OCI-LY3 (cell line): Measurements from ENCODE around the gene NPHP4.

Source experiments
- CTCF ChIP-seq: fragments of 200-600, 300-600 bp; sonication (generic); IDR thresholded peaks from 2 replicates; pipeline ENCODE4 v1.5.1; 2014; ENCODE audit warnings: antibody characterized with exemption, low read length, low read depth
- EZH2phosphoT487 ChIP-seq: fragments of 200-600 bp; shearing (Covaris generic); IDR thresholded peaks from 2 replicates; pipeline ENCODE4 v1.6.1; 2018; ENCODE audit warnings: antibody characterized with exemption, mixed run types, low read depth

GRCh38 chr1:6008084-6008415, 15.8 kb upstream of the NPHP4 start:
- TF ChIP-seq CTCF (no peak), EZH2phosphoT487 (no peak)
